SU-DHL-6 (cell line): Measurements from ENCODE around the gene AIG1.
"Not testable (repeated sequence)": the region's sequence is repeated elsewhere in the genome, so short reads cannot be mapped to it uniquely, and the experiment has no call there.

Source experiments
- H2AFZ ChIP-seq: fragments of 200-600 bp; sonication (generic); 2 replicates; pipeline ENCODE4 v1.6.1; 2014; ENCODE audit warnings: low read depth, mild to moderate bottlenecking, moderate library complexity, mixed read lengths, antibody characterized with exemption, low read length; ENCODE audit not compliant: severe bottlenecking
- H3F3A ChIP-seq: fragments of 200-600 bp; shearing (Covaris generic); 2 replicates; pipeline ENCODE4 v1.6.0; 2016; ENCODE audit warnings: antibody characterized with exemption, mild to moderate bottlenecking; ENCODE audit not compliant: insufficient read depth
- H3K27ac ChIP-seq: fragments of 200-600 bp; sonication (generic); 2 replicates; pipeline ENCODE4 v1.5.1; 2016; ENCODE audit warnings: low read depth, mild to moderate bottlenecking, low read length, moderate library complexity, mixed read lengths
- H3K27me3 ChIP-seq: fragments of 200-600 bp; sonication (generic), shearing (Covaris generic); 2 replicates; pipeline ENCODE4 v1.6.0; 2014; ENCODE audit warnings: mild to moderate bottlenecking, low read length
- H3K36me3 ChIP-seq: fragments of 200-600 bp; sonication (generic); 2 replicates; pipeline ENCODE4 v1.6.1; 2014; ENCODE audit warnings: mild to moderate bottlenecking, low read length, mixed read lengths
- H3K4me2 ChIP-seq: fragments of 300-600, 200-600 bp; shearing (Covaris generic), sonication (generic); 2 replicates; pipeline ENCODE4 v1.6.0; 2014; ENCODE audit warnings: low read length, low read depth, mild to moderate bottlenecking; ENCODE audit not compliant: poor library complexity, severe bottlenecking
- H3K4me3 ChIP-seq: fragments of 200-600 bp; sonication (generic); 2 replicates; pipeline ENCODE4 v1.5.1; 2014; ENCODE audit warnings: antibody characterized with exemption, low read length, mild to moderate bottlenecking, mixed read lengths; ENCODE audit not compliant: insufficient read depth, poor library complexity, severe bottlenecking
- H3K79me2 ChIP-seq: fragments of 200-600 bp; sonication (generic); 2 replicates; pipeline ENCODE4 v1.6.1; 2014; ENCODE audit warnings: mild to moderate bottlenecking, low read length, moderate library complexity; ENCODE audit not compliant: insufficient read depth
- H3K9ac ChIP-seq: fragments of 200-600 bp; sonication (generic); 2 replicates; pipeline ENCODE4 v1.7.0; 2014; ENCODE audit warnings: mild to moderate bottlenecking, low read length
- H3K9me2 ChIP-seq: fragments of 200-600 bp; sonication (generic); replicated peaks from 2 replicates; pipeline ENCODE4 v1.6.1; 2014; ENCODE audit warnings: low read length; ENCODE audit not compliant: insufficient read depth
- H3K9me3 ChIP-seq: fragments of 200-600 bp; sonication (generic); 2 replicates; pipeline ENCODE4 v1.6.1; 2014; ENCODE audit warnings: low read length, mixed read lengths; ENCODE audit not compliant: insufficient read depth
- H4K20me1 ChIP-seq: fragments of 200-600 bp; sonication (generic); 2 replicates; pipeline ENCODE4 v1.6.1; 2014; ENCODE audit warnings: low read depth, mild to moderate bottlenecking, antibody characterized with exemption, low read length, moderate library complexity, mixed read lengths
- CTCF ChIP-seq: fragments of 200-600 bp; sonication (generic); IDR thresholded peaks from one replicate; pipeline ENCODE4 v1.5.1; 2017; ENCODE audit warnings: antibody characterized with exemption, mild to moderate bottlenecking, low read length, moderate library complexity; ENCODE audit not compliant: insufficient read depth, poor library complexity, severe bottlenecking
- EZH2phosphoT487 ChIP-seq: fragments of 200-600 bp; sonication (generic), shearing (Covaris generic); conservative IDR thresholded peaks from 2 replicates; pipeline ENCODE4 v1.6.1; 2018; ENCODE audit warnings: mild to moderate bottlenecking, antibody characterized with exemption, low read length, moderate library complexity, mixed read lengths

Gene AIG1

GRCh38 chr6:143243786-143244185, 183.1 kb downstream of the AIG1 start:
- Histone ChIP-seq H3K9me2 (no peaks in the 10 kb centered on the region), H3K27me3 (no peaks in the 10 kb centered on the region), H3K9ac (no peak overlapping the region), H3K4me3 (no peak overlapping the region), H4K20me1 (no peaks in the 10 kb centered on the region), H3F3A (no peaks in the 10 kb centered on the region), H3K27ac (no peak overlapping the region), H3K9me3 (no peaks in the 10 kb centered on the region), H3K79me2 (no peaks in the 10 kb centered on the region), H2AFZ (no peak overlapping the region), H3K36me3 (no peaks in the 10 kb centered on the region), H3K4me2 (no peak overlapping the region)
- TF ChIP-seq CTCF (no peak), EZH2phosphoT487 (no peak)

GRCh38 chr6:143245656-143246055, 185.0 kb downstream of the AIG1 start:
- no peaks in the 10 kb centered on the region for H3K36me3 ChIP-seq
- H3K4me3 ChIP-seq = no peak overlapping the region
- H4K20me1 ChIP-seq = no peaks in the 10 kb centered on the region
- no peaks in the 10 kb centered on the region for H3K9me3 ChIP-seq
- H2AFZ ChIP-seq = no peak overlapping the region
- no peak overlapping the region for H3K27ac ChIP-seq
- no peak overlapping the region for H3K9ac ChIP-seq
- no peaks in the 10 kb centered on the region for H3K79me2 ChIP-seq
- no peak overlapping the region for H3K4me2 ChIP-seq
- no peaks in the 10 kb centered on the region for H3K9me2 ChIP-seq
- TF ChIP-seq EZH2phosphoT487 = no peak
- no peak for TF ChIP-seq CTCF
- H3K27me3 ChIP-seq = no peaks in the 10 kb centered on the region
- H3F3A ChIP-seq = no peaks in the 10 kb centered on the region

- H3K27ac ChIP-seq, H3K9ac ChIP-seq, H3K4me2 ChIP-seq, H2AFZ ChIP-seq, H4K20me1 ChIP-seq, H3K9me3 ChIP-seq, H3K36me3 ChIP-seq, H3K27me3 ChIP-seq, H3K79me2 ChIP-seq, H3K9me2 ChIP-seq, H3K4me3 ChIP-seq, H3F3A ChIP-seq: not testable (repeated sequence)
These were observed 185.6 kb downstream of the AIG1 start for GRCh38 chr6:143246166-143246775.

- no peaks in the 10 kb centered on the region for H3K9me2 ChIP-seq
- H4K20me1 ChIP-seq = no peaks in the 10 kb centered on the region
- no peaks in the 10 kb centered on the region for H3K27me3 ChIP-seq
- H3K36me3 ChIP-seq = no peaks in the 10 kb centered on the region
- no peaks in the 10 kb centered on the region for H3F3A ChIP-seq
- H3K9ac ChIP-seq = no peak overlapping the region
- no peak overlapping the region for H3K27ac ChIP-seq
- no peak overlapping the region for H3K4me3 ChIP-seq
- H3K79me2 ChIP-seq = no peaks in the 10 kb centered on the region
- no peaks in the 10 kb centered on the region for H3K9me3 ChIP-seq
- no peak overlapping the region for H2AFZ ChIP-seq
- no peak for TF ChIP-seq EZH2phosphoT487
- no peak for TF ChIP-seq CTCF
- H3K4me2 ChIP-seq = no peak overlapping the region
These were observed 186.9 kb downstream of the AIG1 start for GRCh38 chr6:143247586-143247985.
